Kasumi-1 (cell line): ENCODE results near the gene MACROH2A2.
"Not testable (repeated sequence)": the region's sequence is repeated elsewhere in the genome, so short reads cannot be mapped to it uniquely, and the experiment has no call there.

Experiments used
- DNase-seq, 2 experiments: peaks; one replicate each; lab custom pipeline; 2025; lab: John Stamatoyannopoulos, UW

The MACROH2A2 gene

DNA sequence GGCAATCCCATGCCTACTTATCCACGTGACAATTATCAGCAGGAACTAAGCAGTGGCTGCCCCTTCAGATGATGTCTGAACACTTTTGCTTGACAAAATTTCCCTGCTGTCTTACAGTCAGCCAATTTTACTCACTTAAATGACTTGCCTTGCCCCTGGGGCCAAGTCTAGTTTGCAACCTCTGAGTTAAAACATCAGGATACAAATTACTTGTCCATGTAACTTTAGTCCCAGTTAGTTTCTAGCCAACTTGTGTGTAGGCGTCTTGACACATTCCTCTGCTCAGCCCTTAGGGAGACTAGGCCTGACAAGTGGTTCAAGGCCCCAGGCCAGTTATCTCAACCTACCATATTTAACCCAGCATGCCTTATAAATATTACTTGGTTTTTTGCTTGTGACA lies 105.5 kb downstream of the MACROH2A2 start:
- no peak for DNase-seq

DNA sequence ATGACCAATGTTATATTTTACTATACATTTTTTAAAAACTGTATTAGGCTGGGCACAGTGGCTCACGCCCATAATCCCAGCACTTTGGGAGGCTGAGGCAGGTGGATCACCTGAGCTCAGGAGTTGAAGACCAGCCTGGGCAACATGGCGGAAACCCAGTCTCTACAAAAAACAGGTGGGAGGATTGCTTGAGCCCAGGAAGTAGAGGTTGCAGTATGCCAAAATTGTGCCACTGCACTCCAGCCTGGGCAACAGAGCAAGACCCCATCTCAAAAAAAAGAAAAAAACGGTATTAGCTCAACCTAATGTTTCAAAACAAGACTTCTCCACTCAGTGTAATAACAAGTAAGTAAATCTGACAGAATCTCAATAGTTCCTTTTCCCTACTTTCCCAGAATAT lies 106.7 kb downstream of the MACROH2A2 start:
- DNase-seq = not testable (repeated sequence)

DNA sequence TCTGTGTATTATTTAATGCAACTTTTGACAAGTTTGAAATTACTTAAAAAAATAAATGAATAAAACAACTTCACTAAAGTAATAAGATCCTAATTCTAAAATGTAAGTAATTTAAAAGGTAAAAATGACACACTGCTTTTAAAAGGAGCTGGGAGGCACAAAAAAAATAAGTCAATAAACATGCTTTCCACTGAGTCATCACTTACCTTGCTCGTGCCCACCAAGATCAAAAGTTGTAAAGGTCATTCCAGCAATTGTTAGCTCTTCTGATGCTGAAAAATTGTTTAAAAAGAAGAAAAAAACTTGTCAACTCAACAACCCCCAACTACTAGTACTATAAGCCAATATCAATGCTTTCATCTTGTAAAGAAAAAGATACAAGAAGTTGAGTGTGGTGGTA lies 108.2 kb downstream of the MACROH2A2 start:
- no peak for DNase-seq
